Measurements from ENCODE around the gene APEH.

Gene APEH

DNA sequence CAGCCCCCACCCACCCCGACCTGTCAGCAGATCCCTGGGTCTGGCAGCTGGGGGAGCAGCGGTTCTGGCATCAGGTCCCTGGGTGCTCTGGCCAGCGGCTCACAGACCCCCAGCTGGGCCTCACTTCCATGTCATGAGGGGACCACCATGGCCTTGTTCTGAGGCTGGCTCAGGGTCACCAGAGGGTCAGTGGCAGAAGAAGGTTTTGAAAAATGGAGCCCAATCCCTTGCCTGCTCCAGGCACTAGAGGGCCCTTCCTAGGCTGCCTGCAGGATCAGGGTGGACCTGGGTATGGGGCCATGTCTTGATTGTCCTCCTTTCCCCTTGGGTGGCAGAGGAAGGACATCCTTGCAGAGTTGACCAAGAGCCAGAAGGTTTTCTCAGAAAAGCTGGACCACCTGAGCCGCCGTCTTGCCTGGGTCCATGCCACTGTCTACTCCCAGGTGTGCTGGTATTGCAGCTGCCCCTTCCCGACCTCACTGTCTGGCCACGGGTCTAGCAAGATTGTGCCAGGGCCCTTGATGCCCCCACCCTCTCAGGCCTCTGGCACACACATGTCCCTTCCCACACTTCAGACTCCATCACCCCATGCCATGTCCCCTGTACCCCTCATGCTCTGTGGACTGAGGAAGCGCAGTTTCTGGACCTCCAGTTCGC is 32.4 kb downstream of the APEH start:
- Histone ChIP-seq H3K4me1 (ENCODE audit: control insufficient read depth, insufficient read depth, low read length) (no peaks in the 10 kb centered on the region), H3K27ac (ENCODE audit: extremely low read depth, low read depth, low read length) (no peak overlapping the region), H3K36me3 (ENCODE audit: control insufficient read depth in 2 of 2, insufficient read depth in 1 of 2, low read length in 2 of 2) (peaks cover 0 to 61% of the 10 kb centered on the region in 2 experiments; a peak in 2 of 3 replicates), H3K9me3 (ENCODE audit: control insufficient read depth, insufficient read depth, low read depth, low read length) (no peaks in the 10 kb centered on the region), H3K4me3 (ENCODE audit: low read depth, low read length) (no peak overlapping the region)
- ChIA-PET CTCF (interaction anchor here (0.6 kb wide), 1 partner anchor 11 kb away, joined by 3 read pairs; no protein-coding TSS in a partner anchor), POLR2A (no interaction called here)
- no peak for TF ChIP-seq ZNF223 (tag by site-specific recombination; IDR thresholded peaks at IDR 0.05)
- TF ChIP-seq ZNF664 (tag by site-specific recombination; IDR thresholded peaks at IDR 0.05) = no peak
- no peak for TF ChIP-seq ZNF621 (tag by site-specific recombination; IDR thresholded peaks at IDR 0.05)
- TF ChIP-seq, protein P1, sequence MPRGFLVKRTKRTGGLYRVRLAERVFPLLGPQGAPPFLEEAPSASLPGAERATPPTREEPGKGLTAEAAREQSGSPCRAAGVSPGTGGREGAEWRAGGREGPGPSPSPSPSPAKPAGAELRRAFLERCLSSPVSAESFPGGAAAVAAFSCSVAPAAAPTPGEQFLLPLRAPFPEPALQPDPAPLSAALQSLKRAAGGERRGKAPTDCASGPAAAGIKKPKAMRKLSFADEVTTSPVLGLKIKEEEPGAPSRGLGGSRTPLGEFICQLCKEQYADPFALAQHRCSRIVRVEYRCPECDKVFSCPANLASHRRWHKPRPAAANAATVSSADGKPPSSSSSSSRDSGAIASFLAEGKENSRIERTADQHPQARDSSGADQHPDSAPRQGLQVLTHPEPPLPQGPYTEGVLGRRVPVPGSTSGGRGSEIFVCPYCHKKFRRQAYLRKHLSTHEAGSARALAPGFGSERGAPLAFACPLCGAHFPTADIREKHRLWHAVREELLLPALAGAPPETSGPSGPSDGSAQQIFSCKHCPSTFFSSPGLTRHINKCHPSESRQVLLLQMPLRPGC (tag by site-specific recombination; IDR thresholded peaks at IDR 0.05) = no peak
- no peak for TF ChIP-seq ZNF426 (tag by site-specific recombination; IDR thresholded peaks at IDR 0.05)

DNA sequence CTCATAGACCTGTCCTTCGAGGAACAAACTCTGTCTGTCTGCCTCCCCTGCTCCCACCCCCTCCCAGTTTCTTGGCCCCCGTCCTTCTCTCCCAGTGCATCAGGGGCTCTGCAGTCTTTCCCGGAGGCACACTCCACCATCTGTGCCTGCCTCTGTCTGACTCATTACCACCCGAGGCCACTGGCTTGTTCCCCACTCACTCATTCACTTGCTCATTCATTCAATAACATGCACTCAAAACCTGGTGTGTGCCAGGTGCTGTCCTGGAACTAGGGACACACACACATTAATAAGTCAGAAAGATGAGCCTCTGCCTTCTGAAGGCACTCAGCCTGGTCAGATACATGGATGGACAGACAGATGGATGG is 32.9 kb downstream of the APEH start:
- Histone ChIP-seq H3K9me3 (ENCODE audit: control insufficient read depth, insufficient read depth, low read depth, low read length) (no peaks in the 10 kb centered on the region), H3K27ac (ENCODE audit: extremely low read depth, low read depth, low read length) (no peak overlapping the region), H3K4me1 (ENCODE audit: control insufficient read depth, insufficient read depth, low read length) (no peaks in the 10 kb centered on the region), H3K4me3 (ENCODE audit: low read depth, low read length) (no peak overlapping the region), H3K36me3 (ENCODE audit: control insufficient read depth in 2 of 2, insufficient read depth in 1 of 2, low read length in 2 of 2) (peaks cover 0 to 56% of the 10 kb centered on the region in 2 experiments; a peak in 2 of 3 replicates)
- ChIA-PET CTCF (interaction anchor here (0.6 kb wide), 1 partner anchor 11 kb away, joined by 3 read pairs; no protein-coding TSS in a partner anchor), POLR2A (no interaction called here)
- TF ChIP-seq ZNF114 (tag by site-specific recombination; IDR thresholded peaks at IDR 0.05) (no peak), ZNF121 (tag by site-specific recombination; IDR thresholded peaks at IDR 0.05) (no peak), GLIS1 (tag by site-specific recombination; IDR thresholded peaks at IDR 0.05) (no peak), YY2 (tag by site-specific recombination; IDR thresholded peaks at IDR 0.05) (no peak), ZNF544 (tag by site-specific recombination; IDR thresholded peaks at IDR 0.05) (no peak), ZNF324 (tag by site-specific recombination; IDR thresholded peaks at IDR 0.05) (no peak), ZNF155 (tag by site-specific recombination; IDR thresholded peaks at IDR 0.05) (no peak), ZBTB20 (tag by site-specific recombination; IDR thresholded peaks at IDR 0.05) (no peak), ZSCAN16 (tag by site-specific recombination; IDR thresholded peaks at IDR 0.05) (no peak), ZNF302 (tag by site-specific recombination; IDR thresholded peaks at IDR 0.05; ENCODE audit: low read depth) (no peak), ZNF274 (IDR thresholded peaks at IDR 0.05; ENCODE audit: low read length) (no peak), ZNF274 (tag by site-specific recombination; IDR thresholded peaks at IDR 0.05; ENCODE audit: borderline replicate concordance) (no peak), SP2 (tag by site-specific recombination; IDR thresholded peaks at IDR 0.05) (no peak), SP7 (tag by site-specific recombination; IDR thresholded peaks at IDR 0.05) (no peak), ZNF16 (tag by site-specific recombination; IDR thresholded peaks at IDR 0.05; ENCODE audit: low read depth) (no peak)
- TF ChIP-seq, protein P2, sequence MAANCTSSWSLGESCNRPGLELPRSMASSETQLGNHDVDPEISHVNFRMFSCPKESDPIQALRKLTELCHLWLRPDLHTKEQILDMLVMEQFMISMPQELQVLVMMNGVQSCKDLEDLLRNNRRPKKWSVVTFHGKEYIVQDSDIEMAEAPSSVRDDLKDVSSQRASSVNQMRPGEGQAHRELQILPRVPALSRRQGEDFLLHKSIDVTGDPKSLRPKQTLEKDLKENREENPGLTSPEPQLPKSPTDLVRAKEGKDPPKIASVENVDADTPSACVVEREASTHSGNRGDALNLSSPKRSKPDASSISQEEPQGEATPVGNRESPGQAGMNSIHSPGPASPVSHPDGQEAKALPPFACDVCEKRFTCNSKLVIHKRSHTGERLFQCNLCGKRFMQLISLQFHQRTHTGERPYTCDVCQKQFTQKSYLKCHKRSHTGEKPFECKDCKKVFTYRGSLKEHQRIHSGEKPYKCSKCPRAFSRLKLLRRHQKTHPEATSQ (tag by site-specific recombination; IDR thresholded peaks at IDR 0.05) = no peak
- TF ChIP-seq, protein P3, sequence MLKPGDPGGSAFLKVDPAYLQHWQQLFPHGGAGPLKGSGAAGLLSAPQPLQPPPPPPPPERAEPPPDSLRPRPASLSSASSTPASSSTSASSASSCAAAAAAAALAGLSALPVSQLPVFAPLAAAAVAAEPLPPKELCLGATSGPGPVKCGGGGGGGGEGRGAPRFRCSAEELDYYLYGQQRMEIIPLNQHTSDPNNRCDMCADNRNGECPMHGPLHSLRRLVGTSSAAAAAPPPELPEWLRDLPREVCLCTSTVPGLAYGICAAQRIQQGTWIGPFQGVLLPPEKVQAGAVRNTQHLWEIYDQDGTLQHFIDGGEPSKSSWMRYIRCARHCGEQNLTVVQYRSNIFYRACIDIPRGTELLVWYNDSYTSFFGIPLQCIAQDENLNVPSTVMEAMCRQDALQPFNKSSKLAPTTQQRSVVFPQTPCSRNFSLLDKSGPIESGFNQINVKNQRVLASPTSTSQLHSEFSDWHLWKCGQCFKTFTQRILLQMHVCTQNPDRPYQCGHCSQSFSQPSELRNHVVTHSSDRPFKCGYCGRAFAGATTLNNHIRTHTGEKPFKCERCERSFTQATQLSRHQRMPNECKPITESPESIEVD (tag by site-specific recombination; IDR thresholded peaks at IDR 0.05) = no peak
- TF ChIP-seq, protein P4, sequence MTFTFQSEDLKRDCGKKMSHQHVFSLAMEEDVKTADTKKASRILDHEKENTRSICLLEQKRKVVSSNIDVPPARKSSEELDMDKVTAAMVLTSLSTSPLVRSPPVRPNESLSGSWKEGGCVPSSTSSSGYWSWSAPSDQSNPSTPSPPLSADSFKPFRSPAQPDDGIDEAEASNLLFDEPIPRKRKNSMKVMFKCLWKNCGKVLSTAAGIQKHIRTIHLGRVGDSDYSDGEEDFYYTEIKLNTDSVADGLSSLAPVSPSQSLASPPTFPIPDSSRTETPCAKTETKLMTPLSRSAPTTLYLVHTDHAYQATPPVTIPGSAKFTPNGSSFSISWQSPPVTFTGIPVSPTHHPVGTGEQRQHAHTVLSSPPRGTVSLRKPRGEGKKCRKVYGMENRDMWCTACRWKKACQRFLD (tag by site-specific recombination; IDR thresholded peaks at IDR 0.05) = no peak
- TF ChIP-seq, protein P5, sequence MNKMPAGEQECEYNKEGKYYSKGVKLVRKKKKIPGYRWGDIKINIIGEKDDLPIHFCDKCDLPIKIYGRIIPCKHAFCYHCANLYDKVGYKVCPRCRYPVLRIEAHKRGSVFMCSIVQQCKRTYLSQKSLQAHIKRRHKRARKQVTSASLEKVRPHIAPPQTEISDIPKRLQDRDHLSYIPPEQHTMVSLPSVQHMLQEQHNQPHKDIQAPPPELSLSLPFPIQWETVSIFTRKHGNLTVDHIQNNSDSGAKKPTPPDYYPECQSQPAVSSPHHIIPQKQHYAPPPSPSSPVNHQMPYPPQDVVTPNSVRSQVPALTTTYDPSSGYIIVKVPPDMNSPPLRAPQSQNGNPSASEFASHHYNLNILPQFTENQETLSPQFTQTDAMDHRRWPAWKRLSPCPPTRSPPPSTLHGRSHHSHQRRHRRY (tag by site-specific recombination; IDR thresholded peaks at IDR 0.05) = no peak
- TF ChIP-seq, protein P6, sequence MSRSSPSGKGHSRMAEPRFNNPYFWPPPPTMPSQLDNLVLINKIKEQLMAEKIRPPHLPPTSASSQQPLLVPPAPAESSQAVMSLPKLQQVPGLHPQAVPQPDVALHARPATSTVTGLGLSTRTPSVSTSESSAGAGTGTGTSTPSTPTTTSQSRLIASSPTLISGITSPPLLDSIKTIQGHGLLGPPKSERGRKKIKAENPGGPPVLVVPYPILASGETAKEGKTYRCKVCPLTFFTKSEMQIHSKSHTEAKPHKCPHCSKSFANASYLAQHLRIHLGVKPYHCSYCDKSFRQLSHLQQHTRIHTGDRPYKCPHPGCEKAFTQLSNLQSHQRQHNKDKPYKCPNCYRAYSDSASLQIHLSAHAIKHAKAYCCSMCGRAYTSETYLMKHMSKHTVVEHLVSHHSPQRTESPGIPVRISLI (tag by site-specific recombination; IDR thresholded peaks at IDR 0.05) = no peak
- TF ChIP-seq, protein P7, sequence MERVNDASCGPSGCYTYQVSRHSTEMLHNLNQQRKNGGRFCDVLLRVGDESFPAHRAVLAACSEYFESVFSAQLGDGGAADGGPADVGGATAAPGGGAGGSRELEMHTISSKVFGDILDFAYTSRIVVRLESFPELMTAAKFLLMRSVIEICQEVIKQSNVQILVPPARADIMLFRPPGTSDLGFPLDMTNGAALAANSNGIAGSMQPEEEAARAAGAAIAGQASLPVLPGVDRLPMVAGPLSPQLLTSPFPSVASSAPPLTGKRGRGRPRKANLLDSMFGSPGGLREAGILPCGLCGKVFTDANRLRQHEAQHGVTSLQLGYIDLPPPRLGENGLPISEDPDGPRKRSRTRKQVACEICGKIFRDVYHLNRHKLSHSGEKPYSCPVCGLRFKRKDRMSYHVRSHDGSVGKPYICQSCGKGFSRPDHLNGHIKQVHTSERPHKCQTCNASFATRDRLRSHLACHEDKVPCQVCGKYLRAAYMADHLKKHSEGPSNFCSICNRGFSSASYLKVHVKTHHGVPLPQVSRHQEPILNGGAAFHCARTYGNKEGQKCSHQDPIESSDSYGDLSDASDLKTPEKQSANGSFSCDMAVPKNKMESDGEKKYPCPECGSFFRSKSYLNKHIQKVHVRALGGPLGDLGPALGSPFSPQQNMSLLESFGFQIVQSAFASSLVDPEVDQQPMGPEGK (tag by site-specific recombination; IDR thresholded peaks at IDR 0.05) = no peak
